Esophagus squamous epithelium (tissue), 4 donors: Measurements from ENCODE around the gene ARHGAP8.

Source experiments
- POLR2A ChIP-seq, 4 donors: fragments of 450-650 bp; IDR thresholded peaks; one replicate each; pipeline ENCODE4 v1.6.1; 2017; ENCODE audit warnings: antibody characterized with exemption in 4 of 4, mild to moderate bottlenecking in 4 of 4, moderate library complexity in 3 of 4
- TF ChIP-seq, protein P1 (sequence below), 6 experiments: fragments of 450-650 bp in 4 of 6; fragments of 200-600 bp in 2 of 6; sonication (generic) in 2 of 6; IDR thresholded peaks; one replicate each; pipeline ENCODE4 v1.5.1; 2016 to 2019; ENCODE audit warnings: antibody characterized with exemption in 6 of 6, mild to moderate bottlenecking in 4 of 6, moderate library complexity in 4 of 6

DNA sequence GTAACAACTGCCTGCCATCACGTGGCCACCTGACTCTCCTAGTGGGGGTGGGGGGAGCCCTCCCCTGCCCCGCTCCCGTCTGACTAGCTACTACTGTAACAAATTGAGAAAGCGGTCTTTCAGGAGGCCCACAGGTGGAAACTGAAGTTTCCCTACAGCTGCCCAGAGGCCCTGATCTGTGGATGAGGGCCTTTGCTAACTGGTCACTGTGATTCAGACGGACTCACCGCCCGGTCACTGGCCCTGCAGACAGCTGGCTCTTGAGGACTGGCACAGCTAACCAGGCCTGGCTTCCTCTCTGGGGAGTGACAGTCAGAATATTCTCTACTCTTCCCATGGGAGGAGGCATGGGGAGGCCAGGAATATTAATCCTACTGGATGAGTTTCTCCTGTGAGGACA lies 116.8 kb downstream of the ARHGAP8 start:
- TF ChIP-seq, protein P1, sequence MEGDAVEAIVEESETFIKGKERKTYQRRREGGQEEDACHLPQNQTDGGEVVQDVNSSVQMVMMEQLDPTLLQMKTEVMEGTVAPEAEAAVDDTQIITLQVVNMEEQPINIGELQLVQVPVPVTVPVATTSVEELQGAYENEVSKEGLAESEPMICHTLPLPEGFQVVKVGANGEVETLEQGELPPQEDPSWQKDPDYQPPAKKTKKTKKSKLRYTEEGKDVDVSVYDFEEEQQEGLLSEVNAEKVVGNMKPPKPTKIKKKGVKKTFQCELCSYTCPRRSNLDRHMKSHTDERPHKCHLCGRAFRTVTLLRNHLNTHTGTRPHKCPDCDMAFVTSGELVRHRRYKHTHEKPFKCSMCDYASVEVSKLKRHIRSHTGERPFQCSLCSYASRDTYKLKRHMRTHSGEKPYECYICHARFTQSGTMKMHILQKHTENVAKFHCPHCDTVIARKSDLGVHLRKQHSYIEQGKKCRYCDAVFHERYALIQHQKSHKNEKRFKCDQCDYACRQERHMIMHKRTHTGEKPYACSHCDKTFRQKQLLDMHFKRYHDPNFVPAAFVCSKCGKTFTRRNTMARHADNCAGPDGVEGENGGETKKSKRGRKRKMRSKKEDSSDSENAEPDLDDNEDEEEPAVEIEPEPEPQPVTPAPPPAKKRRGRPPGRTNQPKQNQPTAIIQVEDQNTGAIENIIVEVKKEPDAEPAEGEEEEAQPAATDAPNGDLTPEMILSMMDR (IDR thresholded peaks at IDR 0.05) = no peak
- no peak for TF ChIP-seq POLR2A (IDR thresholded peaks at IDR 0.05)
